GM21526 (cell line): ENCODE data around the gene SLC25A53.

ENCODE experiments used
- ATAC-seq: cut with Tn5 transposase; IDR thresholded peaks from one replicate; pipeline ENCODE4 v1.9.1; 2021; ENCODE audit warnings: moderate library complexity; ENCODE audit not compliant: unreplicated experiment, low FRiP score

The SLC25A53 gene, protein sequence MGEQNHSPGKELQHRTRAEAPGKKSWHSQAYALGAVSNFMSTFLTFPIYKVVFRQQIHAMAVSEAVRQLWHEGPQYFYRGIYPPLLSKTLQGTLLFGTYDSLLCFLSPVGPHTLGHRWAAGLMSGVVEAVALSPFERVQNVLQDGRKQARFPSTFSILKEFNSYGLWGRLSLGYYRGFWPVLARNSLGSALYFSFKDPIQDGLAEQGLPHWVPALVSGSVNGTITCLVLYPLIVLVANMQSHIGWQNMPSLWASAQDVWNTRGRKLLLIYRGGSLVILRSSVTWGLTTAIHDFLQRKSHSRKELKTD

DNA sequence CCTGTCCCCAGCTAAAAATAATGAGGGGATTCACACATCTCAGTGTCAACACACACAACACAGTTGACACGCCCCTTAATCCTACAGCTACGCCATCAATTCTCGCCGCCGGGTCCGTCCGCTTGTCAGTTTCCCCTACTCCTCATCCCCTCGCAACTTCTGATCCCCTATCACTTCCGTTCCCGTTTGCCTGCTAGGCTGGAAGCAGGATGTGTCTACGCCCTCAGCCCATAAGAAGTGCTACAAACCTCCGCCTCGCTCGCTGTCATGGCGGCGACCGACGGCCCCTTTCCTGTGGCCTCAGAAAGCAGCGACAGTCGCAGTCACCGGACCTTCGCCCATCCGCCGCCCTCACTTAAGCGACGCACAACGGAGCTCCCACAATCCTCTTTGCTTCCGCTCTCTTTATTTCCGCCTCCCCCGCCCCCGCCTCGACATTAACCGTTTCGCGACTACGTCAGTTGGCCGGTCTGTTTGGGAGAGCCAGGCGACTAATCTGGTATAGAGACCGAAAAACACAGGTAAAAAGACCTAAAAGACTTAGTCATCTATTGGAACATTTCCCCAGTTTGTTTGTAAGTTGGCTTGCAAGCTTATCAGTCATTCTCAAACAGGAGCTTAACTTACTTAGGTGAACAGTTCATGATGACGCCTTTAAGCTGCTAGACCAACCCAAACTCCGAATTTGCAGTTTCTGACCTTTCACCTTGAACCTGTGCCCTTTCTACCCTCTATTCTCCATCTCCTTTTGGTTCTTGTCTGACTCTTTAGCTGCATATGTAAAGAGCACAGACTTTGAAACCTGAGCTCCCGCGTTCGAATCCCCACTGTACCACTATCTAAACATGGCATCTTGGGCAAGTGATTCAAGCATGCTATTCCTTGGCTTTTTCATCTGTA is at the start of gene SLC25A53:
SLC25A53 (minus strand) TSS at position 380 of the 900 bp plus-strand sequence. CDS start 51,752 bp downstream, outside the sequence.
- ATAC-seq = peak; percentile 90

DNA sequence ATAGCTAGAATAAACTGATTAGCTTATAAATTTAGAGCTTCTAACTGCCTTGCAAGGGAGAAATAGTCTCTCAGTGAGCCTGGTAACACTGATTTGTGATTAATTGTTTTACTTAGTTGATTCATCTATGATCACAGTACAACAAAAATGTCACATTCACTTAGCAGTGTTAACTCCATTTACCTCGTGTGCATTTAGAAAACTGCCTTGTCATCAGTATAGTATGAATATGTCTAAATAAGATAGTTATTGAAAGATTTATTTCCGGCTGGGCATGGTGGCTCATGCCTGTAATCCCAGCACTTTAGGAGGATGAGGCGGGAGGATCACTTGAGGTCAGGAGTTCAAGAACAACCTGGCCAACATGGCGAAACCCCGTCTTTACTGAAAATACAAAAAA is 48.7 kb upstream of the SLC25A53 start:
- ATAC-seq = no peak

DNA sequence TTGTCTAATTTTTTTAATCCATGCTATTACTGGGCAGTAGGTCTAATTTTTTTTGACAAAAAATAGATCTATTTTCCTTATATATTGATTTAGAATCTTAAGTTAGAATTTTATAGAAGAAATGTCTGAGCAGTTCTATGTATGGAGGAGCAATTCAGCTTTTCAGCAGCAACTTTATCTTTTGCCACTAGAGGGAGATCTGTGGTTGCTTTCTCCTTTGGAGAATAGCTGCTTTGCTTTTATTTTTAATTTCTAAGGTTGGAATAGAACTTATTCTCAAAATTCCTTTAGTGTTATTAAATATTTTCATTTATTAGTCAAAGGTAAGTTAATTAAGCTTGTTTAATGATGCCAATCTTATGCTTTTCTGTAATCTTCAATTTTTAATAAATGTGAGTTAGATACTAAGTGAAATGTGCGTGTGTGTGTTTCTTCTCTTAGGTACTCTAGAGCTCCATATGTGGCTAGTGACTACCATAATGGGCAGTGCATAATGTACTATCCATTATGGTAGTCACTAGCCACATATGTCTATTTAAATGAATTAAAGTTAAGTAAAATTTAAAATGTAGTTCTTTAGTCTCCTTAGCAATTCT is 38.8 kb upstream of the SLC25A53 start:
- peak; percentile 72 for ATAC-seq

DNA sequence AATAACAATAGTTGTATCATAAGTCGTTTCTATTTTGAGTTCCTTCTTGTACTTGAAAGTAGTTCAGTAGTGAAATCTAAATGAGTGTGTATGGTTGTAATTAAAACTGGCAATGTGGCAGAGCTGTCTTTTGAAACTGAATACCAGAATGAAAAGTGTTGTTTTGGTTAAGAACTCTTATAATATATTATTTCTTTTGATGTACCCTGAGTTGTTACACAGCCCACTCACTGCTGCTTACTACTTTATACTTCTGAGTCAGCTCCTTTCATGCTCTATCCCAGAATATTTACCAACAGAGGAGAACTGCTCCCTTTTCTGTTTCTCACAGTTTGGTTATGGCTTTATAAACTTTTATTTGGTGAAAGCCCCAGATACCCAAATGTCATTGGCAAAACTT is 38.2 kb upstream of the SLC25A53 start:
- ATAC-seq = no peak

DNA sequence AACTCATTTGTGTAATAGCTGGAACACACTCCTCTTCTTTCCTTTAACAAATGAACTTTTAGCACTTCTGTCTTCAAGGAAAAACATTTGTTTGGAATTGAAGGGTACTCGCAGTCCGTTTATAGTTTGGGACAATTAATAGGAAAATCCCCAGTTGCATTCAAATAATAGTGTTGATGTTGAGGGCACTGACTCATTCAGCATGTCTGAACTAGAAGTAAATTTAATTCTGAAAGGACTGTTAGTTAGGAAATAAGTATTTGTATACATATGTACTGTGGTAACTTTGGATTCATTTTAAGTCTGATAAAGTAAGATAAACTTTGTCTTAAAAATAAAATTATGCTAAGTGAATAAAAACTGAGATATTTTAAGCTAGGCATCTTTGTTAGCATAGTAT is 36.7 kb upstream of the SLC25A53 start:
- no peak for ATAC-seq

DNA sequence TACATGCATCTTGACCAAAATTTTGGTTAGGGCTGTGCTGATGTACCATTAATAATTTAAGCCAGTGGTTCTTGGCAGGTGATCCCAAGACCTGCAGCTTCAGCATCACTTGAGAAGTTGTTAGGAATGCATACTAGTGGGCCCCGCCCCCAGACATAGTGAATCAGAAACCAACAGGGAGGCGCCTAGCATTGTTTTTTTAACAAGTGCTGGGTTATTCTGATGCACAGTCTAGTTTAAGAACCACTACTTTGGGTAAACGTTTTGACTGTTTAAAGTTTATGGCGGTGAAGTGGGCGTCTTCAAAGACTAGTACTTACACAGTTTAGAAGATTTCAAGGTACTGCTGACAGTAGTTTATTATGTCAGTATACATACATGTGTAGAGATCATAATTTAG is 33.0 kb upstream of the SLC25A53 start:
- ATAC-seq = no peak

DNA sequence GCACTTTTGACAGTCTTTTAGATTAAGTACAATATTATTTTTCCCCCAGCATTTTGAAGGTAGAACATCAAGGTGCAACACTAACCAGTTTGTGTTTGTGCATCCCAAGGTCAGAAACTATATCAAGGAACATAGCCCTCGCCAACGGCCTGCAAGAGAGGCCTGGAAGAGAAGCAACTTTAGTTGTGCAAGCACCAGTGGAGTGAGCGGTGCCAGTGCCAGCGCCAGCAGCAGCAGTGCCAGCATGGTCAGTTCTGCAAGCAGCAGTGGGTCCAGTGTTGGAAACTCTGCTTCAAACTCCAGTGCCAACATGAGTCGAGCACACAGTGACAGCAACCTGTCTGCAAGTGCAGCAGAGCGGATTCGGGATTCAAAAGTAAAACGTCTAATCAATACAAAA is 31.1 kb upstream of the SLC25A53 start:
- no peak for ATAC-seq

DNA sequence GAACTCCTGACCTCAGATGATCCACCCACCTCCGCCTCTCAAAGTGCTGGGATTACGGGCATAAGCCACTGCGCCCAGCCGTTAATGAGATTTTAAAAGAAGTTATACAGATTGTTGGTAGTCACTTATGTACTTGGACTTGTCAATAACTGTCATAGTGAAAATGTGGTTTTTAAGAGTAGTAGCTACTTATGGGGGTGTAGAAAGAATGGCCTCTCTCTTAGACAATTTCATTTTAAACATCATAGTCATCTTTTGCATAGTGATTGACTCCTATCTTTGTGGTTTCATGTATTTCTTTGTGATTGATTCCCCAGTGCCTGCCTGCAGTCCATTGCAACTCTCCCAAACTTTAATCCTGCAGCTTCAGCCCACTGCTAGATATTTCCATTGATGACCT is 26.9 kb upstream of the SLC25A53 start:
- no peak for ATAC-seq

DNA sequence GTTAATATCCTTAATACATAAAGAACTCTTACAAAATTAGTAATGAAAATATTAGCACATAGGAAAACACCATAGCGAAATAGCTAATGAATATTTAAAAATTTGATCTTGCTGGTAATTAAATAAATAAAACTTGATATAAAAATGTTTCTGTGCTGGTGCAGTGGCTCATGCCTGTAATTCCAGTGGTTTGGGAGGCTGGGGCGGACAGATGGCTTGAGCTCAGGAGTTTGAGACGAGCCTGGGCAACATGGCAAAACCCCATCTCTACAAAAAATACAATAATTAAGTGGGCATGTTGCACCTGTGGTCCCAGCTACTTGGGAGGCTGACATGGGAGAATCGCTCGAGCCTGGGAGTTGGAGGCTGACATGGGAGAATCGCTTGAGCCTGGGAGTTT is 17.0 kb upstream of the SLC25A53 start:
- no peak for ATAC-seq

DNA sequence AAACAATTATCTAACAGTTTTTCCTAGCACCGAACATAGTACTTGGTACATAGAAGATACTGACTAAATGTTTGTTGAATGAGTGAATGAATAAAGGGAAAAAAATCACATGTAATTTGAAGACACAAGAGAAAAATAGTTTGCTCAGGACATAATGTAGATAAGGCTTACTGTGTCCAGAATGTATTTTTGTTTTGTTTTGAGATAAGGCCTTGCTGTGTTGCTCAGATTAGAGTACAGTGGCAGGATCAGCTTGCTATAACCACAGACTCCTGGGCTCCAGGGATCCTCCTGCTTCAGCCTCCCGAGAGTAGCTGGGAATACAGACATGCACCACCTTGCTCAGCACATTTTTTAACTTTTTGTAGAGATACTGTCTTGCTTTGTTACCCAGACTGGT is 16.0 kb upstream of the SLC25A53 start:
- no peak for ATAC-seq

DNA sequence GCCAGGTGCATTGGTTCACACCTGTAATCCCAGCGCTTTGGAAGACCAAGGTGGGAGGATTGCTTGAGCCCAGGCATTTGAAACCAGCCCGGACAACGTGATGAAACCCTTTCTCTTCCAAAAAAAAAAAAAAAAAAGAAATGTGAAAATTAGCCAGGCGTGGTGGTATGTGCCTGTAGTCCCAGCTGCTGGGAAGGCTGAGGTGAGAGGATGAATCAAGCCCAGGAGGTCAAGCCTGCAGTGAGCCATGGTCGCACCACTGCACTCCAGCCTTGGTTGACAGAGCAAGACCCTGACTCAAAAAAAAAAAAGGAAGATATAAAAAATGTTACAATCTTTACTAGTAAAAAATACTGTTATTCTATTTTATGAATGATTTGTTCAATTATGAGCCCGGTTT is 15.3 kb upstream of the SLC25A53 start:
- ATAC-seq = no peak

DNA sequence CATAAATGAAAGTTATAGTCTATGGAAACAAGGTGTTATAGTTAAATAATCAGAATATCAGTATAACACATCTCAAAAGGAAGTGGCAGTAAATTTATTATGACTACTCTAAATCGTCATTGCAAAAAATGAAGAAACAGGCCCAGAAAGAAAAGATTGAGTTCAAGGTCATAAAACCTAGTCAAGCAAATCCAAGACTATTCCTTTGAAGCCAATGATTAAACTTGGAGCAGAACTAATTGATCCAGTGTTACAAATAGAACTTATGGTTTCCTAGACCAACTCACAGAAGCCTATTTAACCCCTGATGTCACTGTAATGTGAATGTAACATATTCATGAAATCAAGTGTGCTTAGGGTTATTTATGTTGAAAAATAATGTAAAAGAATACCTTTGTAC is 11.3 kb upstream of the SLC25A53 start:
- ATAC-seq = no peak

DNA sequence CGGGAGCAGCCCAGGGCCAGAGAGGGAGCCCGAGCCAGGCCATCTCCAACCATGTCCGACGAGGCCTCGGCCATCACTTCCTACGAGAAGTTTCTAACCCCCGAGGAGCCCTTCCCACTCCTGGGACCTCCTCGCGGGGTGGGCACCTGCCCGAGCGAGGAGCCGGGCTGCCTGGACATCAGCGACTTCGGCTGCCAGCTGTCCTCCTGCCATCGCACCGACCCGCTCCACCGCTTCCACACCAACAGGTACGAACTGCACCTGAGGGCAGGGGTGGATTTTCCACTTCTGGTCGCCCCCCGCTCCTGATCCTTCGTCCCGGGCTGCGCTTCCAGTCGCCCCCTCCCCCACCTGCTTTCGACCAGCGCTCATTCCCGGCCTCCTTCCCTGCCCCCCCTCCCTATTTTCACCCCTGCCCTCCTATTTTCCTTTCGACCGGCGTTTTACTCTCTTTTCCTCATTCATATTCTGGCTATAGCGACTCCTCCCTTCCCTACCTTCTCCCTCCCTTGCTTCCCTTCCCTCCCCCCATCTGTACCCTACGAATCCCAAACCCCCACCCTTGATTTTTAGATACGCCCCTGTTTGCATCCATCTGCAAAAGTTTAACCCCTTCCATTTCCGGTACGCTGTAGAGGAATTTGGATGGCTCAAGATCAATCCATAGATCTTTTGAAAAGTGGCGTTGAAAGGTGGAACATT is 10.1 kb upstream of the SLC25A53 start:
- no peak for ATAC-seq

DNA sequence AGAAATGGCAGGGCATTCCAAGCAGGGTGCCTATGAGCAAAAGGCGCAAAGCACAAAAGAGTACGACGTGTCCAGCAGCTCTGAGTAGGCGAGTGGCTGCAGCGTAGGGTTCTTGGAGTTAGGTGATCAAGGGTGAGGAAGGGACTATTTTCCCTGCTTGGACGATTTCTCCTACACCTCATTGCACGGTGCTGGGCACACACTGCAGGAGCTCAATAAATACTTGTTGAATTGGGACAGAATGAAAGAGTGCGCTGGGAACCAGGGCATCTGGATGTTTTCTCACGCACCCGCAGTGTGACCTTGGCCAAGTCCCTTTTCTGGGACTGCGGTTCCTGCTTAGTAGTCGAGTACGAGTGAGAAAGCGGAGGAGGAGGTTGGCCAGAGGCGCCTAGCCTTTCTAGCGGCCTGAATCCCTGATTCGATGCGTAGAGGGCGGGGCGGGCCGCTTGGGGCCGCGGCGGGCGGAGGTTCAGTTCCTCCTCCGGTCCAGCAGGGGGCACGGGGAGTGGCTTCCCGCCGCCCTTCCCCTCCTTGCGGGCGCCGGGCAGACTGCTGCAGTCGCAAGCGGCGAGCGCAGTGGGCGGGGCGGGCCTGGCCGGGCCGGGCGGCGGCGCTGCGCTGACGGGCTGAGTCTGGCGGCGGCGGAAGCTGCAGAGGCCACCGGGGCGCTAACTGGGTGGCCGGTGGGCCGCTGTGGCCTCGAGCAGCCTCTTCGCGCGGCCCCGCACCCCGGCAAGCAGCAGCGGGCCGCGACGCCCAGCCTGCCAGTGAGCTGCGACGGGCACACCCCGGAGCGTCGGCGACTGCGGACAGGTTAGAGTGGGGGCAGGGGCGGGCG is 9.3 kb upstream of the SLC25A53 start, which contains the start of gene FAM199X:
FAM199X (plus strand) TSS at position 560 of the 841 bp plus-strand sequence. CDS start 333 bp downstream, outside the sequence.
- ATAC-seq = peak; percentile 95

DNA sequence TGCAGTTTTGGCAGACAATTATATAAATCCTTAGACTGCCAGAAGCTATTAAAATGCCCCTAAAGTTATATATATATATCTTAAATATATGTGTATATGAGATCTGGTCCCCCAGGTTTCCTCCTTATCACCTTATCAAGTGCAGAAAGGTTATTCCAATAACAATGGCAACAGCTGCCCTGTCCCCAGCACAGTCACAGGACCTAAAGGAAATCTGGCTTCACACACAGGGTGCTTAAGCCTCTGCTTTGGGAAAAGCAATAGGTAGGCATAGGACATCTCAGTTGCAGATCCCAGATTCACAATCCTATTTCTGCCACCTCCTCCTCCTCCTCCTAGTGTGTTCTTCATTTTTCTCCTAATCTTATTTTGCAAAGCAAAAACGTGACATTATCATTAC is 5.8 kb downstream of the SLC25A53 start:
- no peak for ATAC-seq

DNA sequence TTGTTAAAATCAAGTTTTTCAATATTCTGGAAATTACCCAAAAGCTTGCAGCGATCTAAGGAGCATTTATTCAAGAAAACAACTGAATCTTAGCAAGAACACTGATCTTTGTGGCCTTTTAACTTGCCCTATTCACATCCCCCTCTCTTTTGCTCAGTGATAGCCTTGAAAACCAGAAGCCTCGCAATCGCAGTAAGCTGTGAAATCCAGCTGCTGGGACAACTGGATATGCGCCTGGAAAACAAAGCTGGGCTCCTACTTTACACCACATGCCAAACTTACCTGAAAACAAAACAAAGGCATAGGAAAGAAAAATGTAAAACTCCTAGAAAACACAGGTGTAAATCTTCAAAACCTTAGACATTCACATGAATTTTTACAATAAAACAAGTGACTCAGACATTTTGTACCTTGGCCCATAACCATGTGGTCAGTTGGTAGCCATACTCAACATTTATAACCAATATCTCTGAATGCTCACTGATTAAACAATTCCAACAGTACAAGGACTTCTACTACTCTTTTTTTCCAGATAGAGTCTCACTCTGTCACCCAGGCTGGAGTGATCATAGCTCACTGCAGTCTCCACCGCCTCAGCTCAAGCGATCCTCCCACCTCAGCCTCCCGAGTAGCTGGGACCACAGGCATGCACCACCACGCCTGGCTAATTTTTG is 15.6 kb downstream of the SLC25A53 start:
- ATAC-seq = no peak

DNA sequence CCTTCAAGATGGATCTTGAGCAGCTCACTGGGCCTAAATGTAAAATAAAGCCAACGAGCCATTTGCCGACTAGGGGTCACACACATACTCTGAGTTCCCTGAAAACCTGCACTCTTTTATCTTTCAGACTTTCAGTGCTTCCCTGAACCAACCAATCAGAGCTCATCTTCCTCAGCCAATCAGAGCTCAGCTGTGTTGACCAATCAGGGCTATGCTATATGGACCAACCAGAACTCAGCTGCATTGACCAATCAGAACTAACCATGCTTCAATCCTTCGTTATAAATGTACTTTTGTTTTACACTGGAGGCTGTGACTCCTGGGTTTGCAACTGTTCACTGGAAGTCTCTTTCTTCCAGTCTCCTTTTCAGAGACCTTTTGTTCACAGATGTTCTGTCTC is 19.3 kb downstream of the SLC25A53 start:
- no peak for ATAC-seq

DNA sequence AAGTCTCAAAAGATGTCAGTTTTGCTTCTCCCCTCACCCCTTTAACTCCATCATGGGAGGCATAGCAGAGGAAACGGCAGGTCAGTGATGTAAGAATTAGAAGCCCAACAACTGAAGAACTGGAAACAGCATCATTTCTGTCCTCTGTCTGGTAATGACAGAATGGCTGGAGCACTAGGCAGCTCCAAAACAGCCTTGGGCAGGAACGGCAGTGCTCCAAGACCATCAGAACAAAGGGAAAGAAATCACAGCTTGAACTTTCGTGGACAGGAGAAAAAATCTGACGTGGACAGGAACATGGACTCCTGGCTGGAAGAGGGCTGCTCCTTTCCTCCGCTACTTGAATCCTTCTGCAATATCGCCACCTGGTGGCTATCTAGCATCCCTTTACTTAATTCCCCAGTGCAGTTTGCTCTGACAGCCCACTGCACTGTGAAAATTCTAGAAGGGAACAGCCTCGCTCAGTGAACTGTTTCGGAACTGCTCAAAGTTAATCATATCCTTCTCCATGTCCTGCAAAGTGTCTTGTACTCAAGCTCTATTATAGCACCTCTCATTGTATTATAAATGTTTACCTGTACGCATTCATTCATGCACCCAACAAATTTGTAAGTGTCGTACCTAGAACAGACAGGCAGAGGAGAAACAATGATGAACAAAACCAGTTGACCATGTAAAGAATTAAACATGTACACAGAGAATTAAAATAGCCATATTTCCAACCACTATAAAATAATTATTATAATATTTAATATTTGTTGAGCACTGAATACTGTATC is 20.4 kb downstream of the SLC25A53 start:
- peak; percentile 86 for ATAC-seq
